Measurements from ENCODE around the gene SUGCT.

GRCh38 chr7:40811666-40812065 is 676.9 kb downstream of the SUGCT start:
- TF ChIP-seq CTCF (IDR thresholded peaks at IDR 0.05) (no peak), POLR2A (IDR thresholded peaks at IDR 0.05) (no peak)
